ENCODE measurements around the gene ETFA. TPM values are rescaled to one million over a fixed set of nuclear protein-coding genes. Genes with fewer than 3 reads are reported as not detected.
"Not testable (repeated sequence)": the region's sequence is repeated elsewhere in the genome, so short reads cannot be mapped to it uniquely, and the experiment has no call there.

ETFA gene
- polyA plus RNA-seq, 2 donors: 43.5 to 111 TPM

- Histone ChIP-seq H3K27me3 (ENCODE audit: control insufficient read depth in 1 of 2, insufficient read depth in 2 of 2, low read length in 2 of 2) (peaks cover 0 to 4% of the 10 kb centered on the region in 2 donors), H3K4me1 (ENCODE audit: control insufficient read depth in 2 of 2, insufficient read depth in 2 of 2, low read length in 1 of 2) (no peaks in the 10 kb centered on the region), H3K27ac (ENCODE audit: low read depth in 2 of 2, low read length in 1 of 2) (no peak overlapping the region), H3K4me3 (ENCODE audit: low read depth in 1 of 2, low read length in 2 of 2) (no peak overlapping the region), H3K36me3 (ENCODE audit: control insufficient read depth in 2 of 2, insufficient read depth in 2 of 2, low read length in 1 of 2) (no peaks in the 10 kb centered on the region), H3K9me3 (ENCODE audit: control insufficient read depth in 2 of 2, insufficient read depth in 1 of 2, low read depth in 1 of 2, low read length in 1 of 2) (no peaks in the 10 kb centered on the region)
- WGBS, 2 donors: 75 to 81% methylated on average over 8 of the region's 8 CpGs
These were observed 16.2 kb upstream of the ETFA start for GRCh38 chr15:76327191-76328105.

- 73 to 81% methylated on average over 2 of the region's 2 CpGs for WGBS, 2 donors
- Histone ChIP-seq H3K9me3 (ENCODE audit: control insufficient read depth in 2 of 2, insufficient read depth in 1 of 2, low read depth in 1 of 2, low read length in 1 of 2) (no peaks in the 10 kb centered on the region), H3K36me3 (ENCODE audit: control insufficient read depth in 2 of 2, insufficient read depth in 2 of 2, low read length in 1 of 2) (no peaks in the 10 kb centered on the region), H3K4me3 (ENCODE audit: low read depth in 1 of 2, low read length in 2 of 2) (no peak overlapping the region), H3K4me1 (ENCODE audit: control insufficient read depth in 2 of 2, insufficient read depth in 2 of 2, low read length in 1 of 2) (no peaks in the 10 kb centered on the region), H3K27me3 (ENCODE audit: control insufficient read depth in 1 of 2, insufficient read depth in 2 of 2, low read length in 2 of 2) (peaks cover 0 to 4% of the 10 kb centered on the region in 2 donors), H3K27ac (ENCODE audit: low read depth in 2 of 2, low read length in 1 of 2) (no peak overlapping the region)
These were observed 14.4 kb upstream of the ETFA start for GRCh38 chr15:76325704-76326103.

GRCh38 chr15:76324066-76324465 is 12.8 kb upstream of the ETFA start:
- Histone ChIP-seq H3K36me3 (ENCODE audit: control insufficient read depth in 2 of 2, insufficient read depth in 2 of 2, low read length in 1 of 2) (no peaks in the 10 kb centered on the region), H3K27ac (ENCODE audit: low read depth in 2 of 2, low read length in 1 of 2) (no peak overlapping the region), H3K9me3 (ENCODE audit: control insufficient read depth in 2 of 2, insufficient read depth in 1 of 2, low read depth in 1 of 2, low read length in 1 of 2) (no peaks in the 10 kb centered on the region), H3K4me1 (ENCODE audit: control insufficient read depth in 2 of 2, insufficient read depth in 2 of 2, low read length in 1 of 2) (no peaks in the 10 kb centered on the region), H3K27me3 (ENCODE audit: control insufficient read depth in 1 of 2, insufficient read depth in 2 of 2, low read length in 2 of 2) (peaks cover 0 to 4% of the 10 kb centered on the region in 2 donors), H3K4me3 (ENCODE audit: low read depth in 1 of 2, low read length in 2 of 2) (no peak overlapping the region)
- 63 to 65% methylated on average over 3 of the region's 3 CpGs for WGBS, 2 donors

- Histone ChIP-seq H3K9me3 (ENCODE audit: control insufficient read depth in 2 of 2, insufficient read depth in 1 of 2, low read depth in 1 of 2, low read length in 1 of 2) (no peaks in the 10 kb centered on the region), H3K27me3 (ENCODE audit: control insufficient read depth in 1 of 2, insufficient read depth in 2 of 2, low read length in 2 of 2) (peaks cover 0 to 4% of the 10 kb centered on the region in 2 donors), H3K36me3 (ENCODE audit: control insufficient read depth in 2 of 2, insufficient read depth in 2 of 2, low read length in 1 of 2) (no peaks in the 10 kb centered on the region), H3K4me3 (ENCODE audit: low read depth in 1 of 2, low read length in 2 of 2) (no peak overlapping the region), H3K27ac (ENCODE audit: low read depth in 2 of 2, low read length in 1 of 2) (no peak overlapping the region), H3K4me1 (ENCODE audit: control insufficient read depth in 2 of 2, insufficient read depth in 2 of 2, low read length in 1 of 2) (no peaks in the 10 kb centered on the region)
- WGBS, 2 donors: 56 to 75% methylated on average over 5 of the region's 5 CpGs
These were observed 10.3 kb upstream of the ETFA start for GRCh38 chr15:76321602-76322001.

- no peak overlapping the region for H3K4me3 ChIP-seq (ENCODE audit: low read depth in 1 of 2, low read length in 2 of 2)
- H3K4me1 ChIP-seq (ENCODE audit: control insufficient read depth in 2 of 2, insufficient read depth in 2 of 2, low read length in 1 of 2): no peaks in the 10 kb centered on the region
- no peak overlapping the region for H3K27ac ChIP-seq (ENCODE audit: low read depth in 2 of 2, low read length in 1 of 2)
- no peaks in the 10 kb centered on the region for H3K9me3 ChIP-seq (ENCODE audit: control insufficient read depth in 2 of 2, insufficient read depth in 1 of 2, low read depth in 1 of 2, low read length in 1 of 2)
- no peaks in the 10 kb centered on the region for H3K36me3 ChIP-seq (ENCODE audit: control insufficient read depth in 2 of 2, insufficient read depth in 2 of 2, low read length in 1 of 2)
- WGBS, 2 donors: 70 to 71% methylated on average over 10 of the region's 10 CpGs
- peaks cover 0 to 4% of the 10 kb centered on the region in 2 donors for H3K27me3 ChIP-seq (ENCODE audit: control insufficient read depth in 1 of 2, insufficient read depth in 2 of 2, low read length in 2 of 2)
These were observed 9.9 kb upstream of the ETFA start for GRCh38 chr15:76321171-76321570.

GRCh38 chr15:76320012-76320411 is 8.7 kb upstream of the ETFA start:
- Histone ChIP-seq H3K36me3 (ENCODE audit: control insufficient read depth in 2 of 2, insufficient read depth in 2 of 2, low read length in 1 of 2) (no peaks in the 10 kb centered on the region), H3K27ac (ENCODE audit: low read depth in 2 of 2, low read length in 1 of 2) (no peak overlapping the region), H3K4me1 (ENCODE audit: control insufficient read depth in 2 of 2, insufficient read depth in 2 of 2, low read length in 1 of 2) (no peaks in the 10 kb centered on the region), H3K27me3 (ENCODE audit: control insufficient read depth in 1 of 2, insufficient read depth in 2 of 2, low read length in 2 of 2) (peaks cover 0 to 4% of the 10 kb centered on the region in 2 donors), H3K4me3 (ENCODE audit: low read depth in 1 of 2, low read length in 2 of 2) (no peak overlapping the region), H3K9me3 (ENCODE audit: control insufficient read depth in 2 of 2, insufficient read depth in 1 of 2, low read depth in 1 of 2, low read length in 1 of 2) (no peaks in the 10 kb centered on the region)
- WGBS, 2 donors: 82 to 88% methylated on average over 6 of the region's 6 CpGs

GRCh38 chr15:76313731-76314130 is 2.5 kb upstream of the ETFA start:
- H3K4me3 ChIP-seq (ENCODE audit: low read depth in 1 of 2, low read length in 2 of 2): no peak overlapping the region
- H3K27me3 ChIP-seq (ENCODE audit: control insufficient read depth in 1 of 2, insufficient read depth in 2 of 2, low read length in 2 of 2): no peaks in the 10 kb centered on the region
- peaks cover 0 to 4% of the 10 kb centered on the region in 2 donors for H3K4me1 ChIP-seq (ENCODE audit: control insufficient read depth in 2 of 2, insufficient read depth in 2 of 2, low read length in 1 of 2)
- 48 to 56% methylated on average over 5 of the region's 5 CpGs for WGBS, 2 donors
- H3K9me3 ChIP-seq (ENCODE audit: control insufficient read depth in 2 of 2, insufficient read depth in 1 of 2, low read depth in 1 of 2, low read length in 1 of 2): no peaks in the 10 kb centered on the region
- H3K36me3 ChIP-seq (ENCODE audit: control insufficient read depth in 2 of 2, insufficient read depth in 2 of 2, low read length in 1 of 2): no peaks in the 10 kb centered on the region
- H3K27ac ChIP-seq (ENCODE audit: low read depth in 2 of 2, low read length in 1 of 2): no peak overlapping the region

GRCh38 chr15:76313175-76313567 is 1.9 kb upstream of the ETFA start:
- H3K27ac ChIP-seq (ENCODE audit: low read depth in 2 of 2, low read length in 1 of 2): peak overlapping the region in 1 of 2 donors; percentile 44
- not testable (repeated sequence) for H3K4me3 ChIP-seq (ENCODE audit: low read depth in 1 of 2, low read length in 2 of 2); H3K4me1 ChIP-seq (ENCODE audit: control insufficient read depth in 2 of 2, insufficient read depth in 2 of 2, low read length in 1 of 2); H3K36me3 ChIP-seq (ENCODE audit: control insufficient read depth in 2 of 2, insufficient read depth in 2 of 2, low read length in 1 of 2); H3K9me3 ChIP-seq (ENCODE audit: control insufficient read depth in 2 of 2, insufficient read depth in 1 of 2, low read depth in 1 of 2, low read length in 1 of 2); H3K27me3 ChIP-seq (ENCODE audit: control insufficient read depth in 1 of 2, insufficient read depth in 2 of 2, low read length in 2 of 2)
- WGBS, 2 donors: 79 to 92% methylated on average over 4 of the region's 4 CpGs

GRCh38 chr15:76312540-76313174 is 1.4 kb upstream of the ETFA start:
- Histone ChIP-seq H3K9me3 (ENCODE audit: control insufficient read depth in 2 of 2, insufficient read depth in 1 of 2, low read depth in 1 of 2, low read length in 1 of 2) (no peaks in the 10 kb centered on the region), H3K4me1 (ENCODE audit: control insufficient read depth in 2 of 2, insufficient read depth in 2 of 2, low read length in 1 of 2) (peaks cover 0 to 4% of the 10 kb centered on the region in 2 donors), H3K27ac (ENCODE audit: low read depth in 2 of 2, low read length in 1 of 2) (peak overlapping the region in 1 of 2 donors; percentile 73), H3K36me3 (ENCODE audit: control insufficient read depth in 2 of 2, insufficient read depth in 2 of 2, low read length in 1 of 2) (no peaks in the 10 kb centered on the region), H3K27me3 (ENCODE audit: control insufficient read depth in 1 of 2, insufficient read depth in 2 of 2, low read length in 2 of 2) (no peaks in the 10 kb centered on the region), H3K4me3 (ENCODE audit: low read depth in 1 of 2, low read length in 2 of 2) (no peak overlapping the region)
- 72 to 76% methylated on average over 7 of the region's 7 CpGs for WGBS, 2 donors

All from esophagus (tissue), 2 donors.